Lower lobe of right lung (tissue), 2 donors: ENCODE data around the gene TXN2. TPM values are rescaled to one million over a fixed set of nuclear protein-coding genes. Genes with fewer than 3 reads are reported as not detected.
"Not testable (repeated sequence)": the region's sequence is repeated elsewhere in the genome, so short reads cannot be mapped to it uniquely, and the experiment has no call there.

Source experiments
- ATAC-seq, 2 donors: fragments of 200-7000 bp; cut with Tn5 transposase; one replicate each; pipeline ENCODE4 v1.9.1; 2020 to 2022; ENCODE audit warnings: mild to moderate bottlenecking in 2 of 2, moderate library complexity in 2 of 2
- DNase-seq: peaks from one replicate; pipeline ENCODE4 v3.0.0-alpha.2; 2020
- H3K27ac ChIP-seq: fragments of 200-600 bp; one replicate; pipeline ENCODE4 v1.8.0; 2022
- H3K27me3 ChIP-seq: fragments of 200-600 bp; one replicate; pipeline ENCODE4 v1.8.0; 2022; ENCODE audit warnings: low read depth
- H3K36me3 ChIP-seq: fragments of 200-600 bp; one replicate; pipeline ENCODE4 v1.8.0; 2022; ENCODE audit warnings: mild to moderate bottlenecking
- H3K4me1 ChIP-seq: fragments of 200-600 bp; one replicate; pipeline ENCODE4 v1.8.0; 2022
- H3K4me3 ChIP-seq: fragments of 200-600 bp; one replicate; pipeline ENCODE4 v1.8.0; 2022; ENCODE audit warnings: mild to moderate bottlenecking
- H3K9me3 ChIP-seq: fragments of 200-600 bp; one replicate; pipeline ENCODE4 v1.8.0; 2022
- intact Hi-C: fragments of 100-400 bp; cut with DNase I; formaldehyde crosslinking; loops from one replicate; pipeline ENCODE4 v1.11.0; 2022
- total RNA-seq: library from RNA; stranded (reverse); fragmentation: NEBNext Ultra II Directional; extraction: Animal tissue kit (Norgen Biotek cat#: 25700); gene quantifications from one replicate; pipeline ENCODE4 v1.2.1, GENCODE V29; 2021
- TF ChIP-seq, protein P1 (sequence below): fragments of 200-600 bp; IDR thresholded peaks from one replicate; pipeline ENCODE4 v1.8.0; 2022; ENCODE audit warnings: antibody characterized with exemption, mild to moderate bottlenecking
- donor health status: DM: no; HTN: yes; CAD: no; lungs with severe emphysema.

Gene TXN2
- total RNA-seq, 1 donor from 2014 or later = 56.4 TPM

DNA sequence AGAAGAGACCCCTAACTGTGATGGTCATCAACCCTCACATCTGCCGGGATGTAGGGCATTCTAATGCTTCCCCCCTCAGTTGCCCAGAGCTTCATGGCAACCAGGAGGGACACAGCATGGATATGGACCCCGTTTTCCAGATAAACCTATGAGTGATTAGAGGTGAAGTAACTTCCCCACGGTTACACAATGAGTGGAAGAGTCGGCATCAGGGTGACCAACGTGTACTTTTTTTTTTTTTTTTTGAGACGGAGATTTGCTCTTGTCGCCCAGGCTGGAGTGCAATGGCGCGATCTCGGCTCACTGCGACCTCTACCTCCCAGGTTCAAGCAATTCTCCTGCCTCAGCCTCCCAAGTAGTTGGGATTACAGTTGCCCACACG lies 25.0 kb downstream of the TXN2 start:
- peaks cover 60% of the 10 kb centered on the region for H3K4me1 ChIP-seq
- intact Hi-C loops = no loop called here
- H3K36me3 ChIP-seq = no peaks in the 10 kb centered on the region
- DNase-seq (no peak), ATAC-seq (no peak)
- peak overlapping the region; percentile 92 for H3K27ac ChIP-seq
- H3K27me3 ChIP-seq = no peaks in the 10 kb centered on the region
- TF ChIP-seq, protein P1, sequence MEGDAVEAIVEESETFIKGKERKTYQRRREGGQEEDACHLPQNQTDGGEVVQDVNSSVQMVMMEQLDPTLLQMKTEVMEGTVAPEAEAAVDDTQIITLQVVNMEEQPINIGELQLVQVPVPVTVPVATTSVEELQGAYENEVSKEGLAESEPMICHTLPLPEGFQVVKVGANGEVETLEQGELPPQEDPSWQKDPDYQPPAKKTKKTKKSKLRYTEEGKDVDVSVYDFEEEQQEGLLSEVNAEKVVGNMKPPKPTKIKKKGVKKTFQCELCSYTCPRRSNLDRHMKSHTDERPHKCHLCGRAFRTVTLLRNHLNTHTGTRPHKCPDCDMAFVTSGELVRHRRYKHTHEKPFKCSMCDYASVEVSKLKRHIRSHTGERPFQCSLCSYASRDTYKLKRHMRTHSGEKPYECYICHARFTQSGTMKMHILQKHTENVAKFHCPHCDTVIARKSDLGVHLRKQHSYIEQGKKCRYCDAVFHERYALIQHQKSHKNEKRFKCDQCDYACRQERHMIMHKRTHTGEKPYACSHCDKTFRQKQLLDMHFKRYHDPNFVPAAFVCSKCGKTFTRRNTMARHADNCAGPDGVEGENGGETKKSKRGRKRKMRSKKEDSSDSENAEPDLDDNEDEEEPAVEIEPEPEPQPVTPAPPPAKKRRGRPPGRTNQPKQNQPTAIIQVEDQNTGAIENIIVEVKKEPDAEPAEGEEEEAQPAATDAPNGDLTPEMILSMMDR = no peak
- no peaks in the 10 kb centered on the region for H3K9me3 ChIP-seq
- H3K4me3 ChIP-seq = no peak overlapping the region

GRCh38 chr22:36455571-36456463 lies 25.6 kb downstream of the TXN2 start:
- DNase-seq = no peak
- peak overlapping the region; percentile 92 for H3K27ac ChIP-seq
- intact Hi-C loops = no loop called here
- no peaks in the 10 kb centered on the region for H3K9me3 ChIP-seq
- no peaks in the 10 kb centered on the region for H3K27me3 ChIP-seq
- TF ChIP-seq, protein P1 = no peak
- H3K4me3 ChIP-seq = peak overlapping the region; percentile 59
- ATAC-seq = peak in 1 of 2 donors; percentile 4
- no peaks in the 10 kb centered on the region for H3K36me3 ChIP-seq
- H3K4me1 ChIP-seq = peaks cover 63% of the 10 kb centered on the region

DNA sequence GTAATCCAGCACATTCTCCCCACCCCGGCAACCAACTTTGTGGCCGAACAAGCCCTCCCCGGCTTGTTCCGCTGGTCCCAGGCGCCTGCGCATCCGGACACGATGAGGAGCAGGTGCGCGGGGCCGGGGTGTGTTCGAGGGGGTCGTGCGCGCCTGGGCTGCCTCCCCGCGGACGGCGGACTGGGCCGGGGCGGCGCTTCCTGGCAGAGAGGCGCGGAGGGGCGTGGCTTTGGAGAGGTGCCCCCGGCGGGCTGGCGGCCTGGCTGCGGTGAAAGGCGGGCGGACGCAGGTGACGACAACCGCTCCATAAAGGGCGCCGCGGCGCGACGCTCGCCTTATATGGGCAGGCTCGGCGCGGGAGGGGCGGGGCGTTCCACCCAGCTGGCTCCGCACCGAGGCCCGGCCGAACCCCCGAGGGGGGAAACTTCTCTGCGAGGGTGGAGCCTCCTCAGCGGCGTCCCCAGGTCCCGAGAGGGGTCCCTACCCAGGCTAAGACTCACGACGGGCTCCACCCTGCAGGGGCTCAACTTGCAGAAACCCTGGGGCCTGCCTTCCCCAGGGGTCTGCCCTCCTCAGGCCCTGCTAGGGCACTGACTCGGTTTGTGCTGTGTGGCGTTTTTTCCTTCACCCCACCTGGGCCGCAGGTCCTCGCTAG lies 26.4 kb downstream of the TXN2 start:
- Histone ChIP-seq H3K27ac (peak overlapping the region; percentile 92), H3K4me3 (peak overlapping the region; percentile 59), H3K36me3 (no peaks in the 10 kb centered on the region), H3K9me3 (no peaks in the 10 kb centered on the region), H3K4me1 (peaks cover 70% of the 10 kb centered on the region), H3K27me3 (no peaks in the 10 kb centered on the region)
- ATAC-seq (peak; percentile 91 to 92), DNase-seq (peak; percentile 97)
- intact Hi-C loops = no loop called here
- TF ChIP-seq, protein P1 = no peak

- no peaks in the 10 kb centered on the region for H3K9me3 ChIP-seq
- peak overlapping the region; percentile 92 for H3K27ac ChIP-seq
- DNase-seq (no peak), ATAC-seq (no peak)
- intact Hi-C loops = no loop called here
- peaks cover 81% of the 10 kb centered on the region for H3K4me1 ChIP-seq
- H3K36me3 ChIP-seq = no peaks in the 10 kb centered on the region
- H3K27me3 ChIP-seq = no peaks in the 10 kb centered on the region
- H3K4me3 ChIP-seq = peak overlapping the region; percentile 59
- TF ChIP-seq, protein P1 = no peak
Measured at GRCh38 chr22:36453855-36454378, 27.5 kb downstream of the TXN2 start.

DNA sequence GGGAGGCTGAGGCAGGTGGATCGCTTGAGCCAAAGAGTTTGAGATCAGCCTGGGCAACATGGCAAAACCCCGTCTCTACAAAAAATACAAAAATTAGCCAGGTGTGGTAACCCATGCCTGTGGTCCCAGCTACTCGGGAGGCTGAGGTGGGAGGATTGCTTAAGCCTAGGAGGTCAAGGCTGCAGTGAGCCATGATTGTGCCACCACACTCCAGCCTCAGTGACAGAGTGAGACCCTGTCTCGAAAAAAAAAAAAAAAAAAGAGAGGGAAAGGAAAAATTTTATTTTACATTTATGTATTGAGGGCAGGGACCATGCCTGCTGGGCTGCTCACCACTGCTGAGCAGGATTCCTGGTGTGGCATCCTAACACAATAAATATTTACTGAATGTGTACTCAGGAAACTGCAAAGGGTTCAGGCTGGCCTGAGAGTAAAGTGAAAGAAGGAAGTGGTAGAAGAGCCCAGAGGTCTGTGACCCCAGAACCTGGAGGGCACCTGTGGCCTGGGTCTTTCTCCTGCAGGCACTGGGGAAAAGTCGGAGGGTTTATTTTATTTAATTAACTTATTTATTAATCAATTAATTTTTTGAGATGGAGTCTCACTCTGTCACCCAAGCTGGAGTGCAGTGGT lies 28.3 kb downstream of the TXN2 start:
- Histone ChIP-seq H3K27ac (peak overlapping the region; percentile 92), H3K4me1 (peaks cover 87% of the 10 kb centered on the region)
- H3K4me3 ChIP-seq, H3K27me3 ChIP-seq, H3K36me3 ChIP-seq, DNase-seq, H3K9me3 ChIP-seq, intact Hi-C loops: not testable (repeated sequence)
- peak in 1 of 2 donors; percentile 8 for ATAC-seq
